ENCODE results near the gene CCDC170. TPM values are rescaled to one million over a fixed set of nuclear protein-coding genes. Genes with fewer than 3 reads are reported as not detected.

Gene CCDC170
- total RNA-seq, 2 experiments from 2014 or later: not detected

DNA sequence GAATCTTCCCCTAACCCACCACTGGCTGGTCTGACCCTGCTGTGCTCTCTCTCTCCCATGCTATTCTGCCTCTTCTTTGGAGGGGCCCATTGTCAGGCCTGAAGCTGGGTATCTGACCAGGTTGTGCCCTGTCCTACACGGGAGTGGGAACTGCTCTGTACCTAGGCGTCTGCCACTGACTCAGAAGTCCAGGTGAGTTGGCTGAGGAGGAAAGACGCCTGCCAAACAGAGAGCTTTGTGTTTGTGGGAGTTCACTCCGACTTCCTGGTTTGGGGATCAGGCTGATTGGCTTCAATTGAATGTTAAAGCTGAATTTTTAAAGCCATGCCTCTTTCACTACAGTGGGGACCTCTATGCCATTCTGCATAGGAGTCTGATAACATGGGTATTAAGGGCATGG lies 136.0 kb downstream of the CCDC170 start:
- Mint-ChIP-seq H3K27ac (no peak overlapping the region), H3K36me3 (ENCODE audit: low read depth) (no peaks in the 10 kb centered on the region), H3K4me3 (no peak overlapping the region), H3K27me3 (ENCODE audit: low read depth) (no peaks in the 10 kb centered on the region), H3K4me1 (ENCODE audit: low read depth) (peaks cover 3% of the 10 kb centered on the region), H3K9me3 (ENCODE audit: insufficient read depth) (no peaks in the 10 kb centered on the region)
- ATAC-seq (no peak), DNase-seq (no peak)
- CTCF ChIA-PET: no interaction called here
- POLR2A ChIA-PET: no interaction called here

GRCh38 chr6:151630387-151630786 lies 136.6 kb downstream of the CCDC170 start:
- Mint-ChIP-seq H3K4me3 (no peak overlapping the region), H3K27ac (no peak overlapping the region), H3K4me1 (ENCODE audit: low read depth) (peaks cover 3% of the 10 kb centered on the region), H3K27me3 (ENCODE audit: low read depth) (no peaks in the 10 kb centered on the region), H3K36me3 (ENCODE audit: low read depth) (no peaks in the 10 kb centered on the region), H3K9me3 (ENCODE audit: insufficient read depth) (no peaks in the 10 kb centered on the region)
- POLR2A ChIA-PET: no interaction called here
- DNase-seq (no peak), ATAC-seq (no peak)
- CTCF ChIA-PET: no interaction called here

DNA sequence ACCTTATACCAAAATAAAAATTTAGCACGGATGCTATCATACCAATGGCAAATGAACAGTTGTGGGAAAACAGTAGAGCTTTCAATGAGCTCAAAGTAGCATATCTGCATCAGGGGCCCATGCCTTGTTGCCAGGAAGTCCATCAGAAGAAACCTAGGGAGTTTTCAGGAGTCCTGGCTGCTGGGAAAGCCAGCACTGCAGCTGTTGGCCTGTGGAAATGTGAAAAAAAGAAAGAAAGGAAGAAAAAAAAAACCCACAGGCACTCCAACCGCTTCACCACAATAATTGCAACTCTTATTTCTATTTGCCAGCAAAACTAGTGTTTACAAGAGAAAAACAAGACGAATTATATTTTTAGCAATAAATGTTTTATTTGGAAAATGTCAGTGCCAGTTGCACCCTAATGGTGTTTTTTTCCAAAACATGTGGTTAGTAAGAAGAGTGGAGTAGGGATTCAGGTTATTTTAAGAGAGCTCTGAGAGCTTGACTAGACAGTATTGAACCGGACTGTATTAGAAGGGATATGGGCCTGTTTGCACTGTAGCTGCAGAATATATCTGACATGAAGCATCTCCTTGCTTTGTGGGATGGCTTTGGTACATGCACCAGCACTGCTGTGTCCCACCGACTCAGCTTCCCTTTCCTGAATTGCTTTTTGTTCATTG lies 137.3 kb downstream of the CCDC170 start:
- no peak overlapping the region for H3K4me3 Mint-ChIP-seq
- POLR2A ChIA-PET: no interaction called here
- no peaks in the 10 kb centered on the region for H3K9me3 Mint-ChIP-seq (ENCODE audit: insufficient read depth)
- no peaks in the 10 kb centered on the region for H3K27me3 Mint-ChIP-seq (ENCODE audit: low read depth)
- H3K36me3 Mint-ChIP-seq (ENCODE audit: low read depth): no peaks in the 10 kb centered on the region
- CTCF ChIA-PET: no interaction called here
- no peak for ATAC-seq
- H3K4me1 Mint-ChIP-seq (ENCODE audit: low read depth): peaks cover 3% of the 10 kb centered on the region
- no peak for DNase-seq
- H3K27ac Mint-ChIP-seq: no peak overlapping the region

GRCh38 chr6:151632415-151632987 lies 138.7 kb downstream of the CCDC170 start:
- CTCF ChIA-PET: no interaction called here
- H3K36me3 Mint-ChIP-seq (ENCODE audit: low read depth): no peaks in the 10 kb centered on the region
- DNase-seq (no peak), ATAC-seq (no peak)
- POLR2A ChIA-PET: no interaction called here
- H3K4me1 Mint-ChIP-seq (ENCODE audit: low read depth): peaks cover 3% of the 10 kb centered on the region
- no peaks in the 10 kb centered on the region for H3K9me3 Mint-ChIP-seq (ENCODE audit: insufficient read depth)
- H3K27ac Mint-ChIP-seq: no peak overlapping the region
- H3K4me3 Mint-ChIP-seq: no peak overlapping the region
- no peaks in the 10 kb centered on the region for H3K27me3 Mint-ChIP-seq (ENCODE audit: low read depth)

GRCh38 chr6:151633526-151634335 lies 139.9 kb downstream of the CCDC170 start:
- CTCF ChIA-PET: no interaction called here
- H3K9me3 Mint-ChIP-seq (ENCODE audit: insufficient read depth): no peaks in the 10 kb centered on the region
- no peak for ATAC-seq
- POLR2A ChIA-PET: no interaction called here
- H3K4me1 Mint-ChIP-seq (ENCODE audit: low read depth): no peaks in the 10 kb centered on the region
- no peaks in the 10 kb centered on the region for H3K27me3 Mint-ChIP-seq (ENCODE audit: low read depth)
- no peak for DNase-seq
- no peak overlapping the region for H3K27ac Mint-ChIP-seq
- no peaks in the 10 kb centered on the region for H3K36me3 Mint-ChIP-seq (ENCODE audit: low read depth)
- no peak overlapping the region for H3K4me3 Mint-ChIP-seq

DNA sequence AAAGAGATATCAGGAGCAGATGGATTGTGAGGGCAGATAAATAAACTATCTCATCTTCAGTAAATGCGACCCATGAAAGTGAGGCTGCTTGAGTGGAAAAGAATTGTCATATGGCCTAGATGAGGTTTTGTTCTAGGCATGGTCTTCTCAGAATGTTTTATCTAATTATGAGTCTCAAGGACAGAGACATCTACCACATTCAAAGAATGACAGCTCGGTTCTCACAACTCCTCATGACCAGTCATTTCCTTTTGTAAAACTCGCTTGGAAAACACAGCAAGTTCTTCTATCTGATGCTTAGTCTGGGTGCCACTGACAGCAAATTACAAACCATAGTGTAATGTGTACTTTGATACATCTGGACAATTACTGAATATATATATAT lies 140.5 kb downstream of the CCDC170 start:
- no peaks in the 10 kb centered on the region for H3K36me3 Mint-ChIP-seq (ENCODE audit: low read depth)
- ChIA-PET POLR2A (no interaction called here), CTCF (no interaction called here)
- H3K4me3 Mint-ChIP-seq: no peak overlapping the region
- no peaks in the 10 kb centered on the region for H3K9me3 Mint-ChIP-seq (ENCODE audit: insufficient read depth)
- DNase-seq: no peak
- ATAC-seq: no peak
- H3K27ac Mint-ChIP-seq: no peak overlapping the region
- H3K4me1 Mint-ChIP-seq (ENCODE audit: low read depth): no peaks in the 10 kb centered on the region
- H3K27me3 Mint-ChIP-seq (ENCODE audit: low read depth): no peaks in the 10 kb centered on the region

DNA sequence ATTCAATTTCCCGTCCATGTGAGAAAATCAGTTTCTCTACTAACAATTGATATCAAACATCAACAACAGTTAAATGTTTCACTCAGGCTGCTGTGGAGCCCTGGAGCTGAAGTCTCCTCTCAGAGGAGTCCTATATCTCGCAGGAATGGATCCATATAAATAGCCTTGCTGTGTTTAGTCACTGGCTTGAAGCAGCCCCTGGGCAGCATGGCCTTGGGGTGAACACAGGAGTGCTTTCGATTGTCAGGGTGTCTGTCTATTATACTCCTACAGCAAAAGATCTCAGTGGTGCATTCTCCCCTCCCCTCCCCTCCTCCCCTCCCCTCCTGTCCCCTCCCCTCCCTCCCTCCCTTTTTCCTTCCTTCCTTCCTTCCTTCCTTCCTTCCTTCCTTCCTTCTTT lies 141.9 kb downstream of the CCDC170 start:
- no peaks in the 10 kb centered on the region for H3K36me3 Mint-ChIP-seq (ENCODE audit: low read depth)
- ChIA-PET CTCF (no interaction called here), POLR2A (no interaction called here)
- ATAC-seq (no peak), DNase-seq (no peak)
- H3K9me3 Mint-ChIP-seq (ENCODE audit: insufficient read depth): no peaks in the 10 kb centered on the region
- no peaks in the 10 kb centered on the region for H3K27me3 Mint-ChIP-seq (ENCODE audit: low read depth)
- H3K27ac Mint-ChIP-seq: no peak overlapping the region
- H3K4me3 Mint-ChIP-seq: no peak overlapping the region
- H3K4me1 Mint-ChIP-seq (ENCODE audit: low read depth): no peaks in the 10 kb centered on the region

GRCh38 chr6:151637814-151638213 lies 144.0 kb downstream of the CCDC170 start:
- Mint-ChIP-seq H3K4me3 (no peak overlapping the region), H3K27me3 (ENCODE audit: low read depth) (no peaks in the 10 kb centered on the region), H3K36me3 (ENCODE audit: low read depth) (no peaks in the 10 kb centered on the region), H3K9me3 (ENCODE audit: insufficient read depth) (no peaks in the 10 kb centered on the region), H3K27ac (no peak overlapping the region), H3K4me1 (ENCODE audit: low read depth) (no peaks in the 10 kb centered on the region)
- ChIA-PET POLR2A (no interaction called here), CTCF (no interaction called here)
- ATAC-seq (no peak), DNase-seq (no peak)

- ChIA-PET POLR2A (no interaction called here), CTCF (no interaction called here)
- Mint-ChIP-seq H3K27ac (no peak overlapping the region), H3K27me3 (ENCODE audit: low read depth) (peaks cover 4% of the 10 kb centered on the region), H3K4me1 (ENCODE audit: low read depth) (no peaks in the 10 kb centered on the region), H3K4me3 (no peak overlapping the region), H3K9me3 (ENCODE audit: insufficient read depth) (no peaks in the 10 kb centered on the region), H3K36me3 (ENCODE audit: low read depth) (no peaks in the 10 kb centered on the region)
- ATAC-seq (no peak), DNase-seq (no peak)
Measured at GRCh38 chr6:151639750-151640149, 145.9 kb downstream of the CCDC170 start.

- H3K4me3 Mint-ChIP-seq: no peak overlapping the region
- no peaks in the 10 kb centered on the region for H3K36me3 Mint-ChIP-seq (ENCODE audit: low read depth)
- no peak overlapping the region for H3K27ac Mint-ChIP-seq
- DNase-seq (no peak), ATAC-seq (no peak)
- ChIA-PET CTCF (no interaction called here), POLR2A (no interaction called here)
- H3K27me3 Mint-ChIP-seq (ENCODE audit: low read depth): peaks cover 4% of the 10 kb centered on the region
- H3K9me3 Mint-ChIP-seq (ENCODE audit: insufficient read depth): no peaks in the 10 kb centered on the region
- peaks cover 9% of the 10 kb centered on the region for H3K4me1 Mint-ChIP-seq (ENCODE audit: low read depth)
Measured at GRCh38 chr6:151641028-151641427, 147.2 kb downstream of the CCDC170 start.

- Mint-ChIP-seq H3K36me3 (ENCODE audit: low read depth) (no peaks in the 10 kb centered on the region), H3K4me1 (ENCODE audit: low read depth) (peaks cover 9% of the 10 kb centered on the region), H3K4me3 (no peak overlapping the region), H3K27ac (no peak overlapping the region), H3K27me3 (ENCODE audit: low read depth) (peaks cover 14% of the 10 kb centered on the region), H3K9me3 (ENCODE audit: insufficient read depth) (no peaks in the 10 kb centered on the region)
- ChIA-PET CTCF (interaction anchor here (1.5 kb wide), 1 partner anchor 31 kb away, joined by 3 read pairs; no protein-coding TSS in a partner anchor), POLR2A (no interaction called here)
- DNase-seq: no peak
- ATAC-seq: no peak
Measured at GRCh38 chr6:151647976-151648639, 154.3 kb downstream of the CCDC170 start.

DNA sequence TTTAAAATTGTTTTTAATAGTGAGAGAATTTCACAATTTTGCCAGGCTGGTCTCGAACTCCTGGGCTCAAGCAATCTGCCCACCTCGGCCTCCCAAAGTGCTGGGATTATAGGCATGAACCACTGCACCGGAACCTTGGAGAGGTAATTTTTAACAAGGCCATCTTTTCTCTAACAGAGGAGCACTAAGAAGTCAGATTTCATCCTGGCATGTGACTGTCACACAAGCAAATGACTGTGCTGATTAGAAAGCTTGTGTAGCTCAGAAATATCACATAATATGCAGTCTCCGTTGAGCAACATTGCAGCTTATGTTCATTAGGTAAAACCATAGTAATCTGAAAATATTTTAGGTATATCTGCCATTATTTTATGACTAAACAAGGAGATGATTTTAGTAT lies 156.0 kb downstream of the CCDC170 start:
- ChIA-PET POLR2A (no interaction called here), CTCF (no interaction called here)
- Mint-ChIP-seq H3K27ac (no peak overlapping the region), H3K36me3 (ENCODE audit: low read depth) (no peaks in the 10 kb centered on the region), H3K9me3 (ENCODE audit: insufficient read depth) (no peaks in the 10 kb centered on the region), H3K4me3 (no peak overlapping the region), H3K27me3 (ENCODE audit: low read depth) (peaks cover 13% of the 10 kb centered on the region), H3K4me1 (ENCODE audit: low read depth) (peaks cover 9% of the 10 kb centered on the region)
- DNase-seq (no peak), ATAC-seq (no peak)

Measured in activated CD8-positive, alpha-beta T cell treated with anti-CD3 and anti-CD28 coated beads, Interleukin-2, amount 10 ng/mL, durations not matched to agents 7 days and 5 days (primary cell).